Vagina (tissue), 2 donors: ENCODE measurements around the gene SRRM3.

ENCODE experiments used
- POLR2A ChIP-seq, 2 donors: fragments of 450-650 bp; IDR thresholded peaks; one replicate each; pipeline ENCODE4 v1.6.1; 2017; ENCODE audit warnings: antibody characterized with exemption in 2 of 2, mild to moderate bottlenecking in 2 of 2, moderate library complexity in 2 of 2
- POLR2AphosphoS5 ChIP-seq, 2 donors: sonication (generic); formaldehyde crosslinking; IDR thresholded peaks; one replicate each; pipeline ENCODE4 v1.9.0; 2017; ENCODE audit warnings: antibody characterized with exemption in 2 of 2, mild to moderate bottlenecking in 2 of 2, low read depth in 1 of 2; ENCODE audit not compliant: insufficient read depth in 1 of 2
- TF ChIP-seq, protein P1 (sequence below), 3 experiments: fragments of 450-650 bp in 2 of 3; fragments of 200-600 bp in 1 of 3; sonication (generic) in 1 of 3; IDR thresholded peaks; one replicate each; pipeline ENCODE4 v1.5.1; 2017 to 2019; ENCODE audit warnings: antibody characterized with exemption in 3 of 3, mild to moderate bottlenecking in 2 of 3, moderate library complexity in 2 of 3

DNA sequence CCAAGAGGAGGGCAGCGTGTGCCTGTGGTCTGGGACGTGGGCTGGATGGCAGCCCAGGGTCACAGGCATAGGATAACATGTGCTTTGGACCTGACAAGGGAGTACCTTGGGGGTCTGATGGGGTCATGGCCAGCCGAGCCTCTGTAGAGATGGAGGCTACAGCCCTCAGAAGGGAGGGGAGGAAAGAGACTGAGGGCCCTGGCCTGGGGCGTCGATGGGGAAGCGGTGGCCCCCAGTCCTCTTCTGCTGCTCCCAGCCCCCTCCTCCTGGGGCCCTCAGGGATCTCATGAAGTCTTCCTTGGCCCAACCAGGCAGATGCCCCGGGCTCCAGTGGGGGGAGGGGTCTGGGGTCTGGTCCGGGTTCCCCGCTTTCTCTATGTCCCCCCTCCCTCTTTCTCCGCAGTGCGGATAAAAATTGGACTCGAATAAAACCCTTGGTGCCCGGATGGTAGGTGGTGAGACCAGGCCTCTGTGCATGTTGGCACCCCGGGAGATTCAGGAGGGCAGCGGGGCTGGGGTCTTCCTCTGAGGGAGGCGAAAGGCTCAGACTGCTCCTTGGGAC is 85.2 kb downstream of the SRRM3 start:
- TF ChIP-seq POLR2AphosphoS5 (IDR thresholded peaks at IDR 0.05; ENCODE audit: insufficient read depth in 1 of 2, low read depth in 1 of 2) (no peak), POLR2A (IDR thresholded peaks at IDR 0.05) (no peak)
- TF ChIP-seq, protein P1, sequence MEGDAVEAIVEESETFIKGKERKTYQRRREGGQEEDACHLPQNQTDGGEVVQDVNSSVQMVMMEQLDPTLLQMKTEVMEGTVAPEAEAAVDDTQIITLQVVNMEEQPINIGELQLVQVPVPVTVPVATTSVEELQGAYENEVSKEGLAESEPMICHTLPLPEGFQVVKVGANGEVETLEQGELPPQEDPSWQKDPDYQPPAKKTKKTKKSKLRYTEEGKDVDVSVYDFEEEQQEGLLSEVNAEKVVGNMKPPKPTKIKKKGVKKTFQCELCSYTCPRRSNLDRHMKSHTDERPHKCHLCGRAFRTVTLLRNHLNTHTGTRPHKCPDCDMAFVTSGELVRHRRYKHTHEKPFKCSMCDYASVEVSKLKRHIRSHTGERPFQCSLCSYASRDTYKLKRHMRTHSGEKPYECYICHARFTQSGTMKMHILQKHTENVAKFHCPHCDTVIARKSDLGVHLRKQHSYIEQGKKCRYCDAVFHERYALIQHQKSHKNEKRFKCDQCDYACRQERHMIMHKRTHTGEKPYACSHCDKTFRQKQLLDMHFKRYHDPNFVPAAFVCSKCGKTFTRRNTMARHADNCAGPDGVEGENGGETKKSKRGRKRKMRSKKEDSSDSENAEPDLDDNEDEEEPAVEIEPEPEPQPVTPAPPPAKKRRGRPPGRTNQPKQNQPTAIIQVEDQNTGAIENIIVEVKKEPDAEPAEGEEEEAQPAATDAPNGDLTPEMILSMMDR (IDR thresholded peaks at IDR 0.05): no peak
